ENCODE results near the gene CDKAL1. TPM values are rescaled to one million over a fixed set of nuclear protein-coding genes. Genes with fewer than 3 reads are reported as not detected.

CDKAL1 gene
- total RNA-seq, 8 experiments from 2014 or later = 16.1 to 25.2 (median 20.2) TPM

DNA sequence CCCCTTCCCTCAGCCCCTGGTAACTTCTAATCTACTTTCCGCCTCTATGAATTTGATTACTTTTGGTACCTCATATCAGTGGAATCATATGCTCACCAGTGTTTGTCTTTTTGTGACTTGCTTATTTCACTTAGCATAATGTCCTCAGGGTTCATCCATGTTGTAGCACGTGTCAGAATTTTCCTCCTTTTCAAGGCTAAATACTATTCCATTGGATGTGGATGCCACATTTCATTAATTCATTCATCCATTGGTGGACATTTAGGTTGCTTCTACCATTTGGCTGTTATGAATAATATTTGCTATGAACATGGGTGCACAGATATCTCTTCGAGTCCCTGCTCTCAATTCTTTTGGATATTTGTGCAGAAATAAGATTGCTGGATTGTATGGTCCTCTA, 670.7 kb downstream of the CDKAL1 start:
- ATAC-seq (replicated peaks in 6 of 8) = no peak
- H3K4me1 ChIP-seq (replicated peaks in 1 of 2) = peaks cover 23 to 29% of the 10 kb centered on the region in 2 donors
- 45 to 97% (median 80%) methylated on average over 2 to 3 of the region's 3 CpGs; no CpG with 5 or more reads in 1 of the 10 experiments for WGBS, 10 experiments
- in situ Hi-C loops (cut with MboI; ENCODE audit: low pct_unique_long_range_greater_than_20kb in 2 of 9, low sequenced_read_pairs in 9 of 9, unreplicated experiment in 9 of 9) = no loop called here
- H3K4me3 ChIP-seq = no peak overlapping the region
- H3K27ac ChIP-seq = no peak overlapping the region

DNA sequence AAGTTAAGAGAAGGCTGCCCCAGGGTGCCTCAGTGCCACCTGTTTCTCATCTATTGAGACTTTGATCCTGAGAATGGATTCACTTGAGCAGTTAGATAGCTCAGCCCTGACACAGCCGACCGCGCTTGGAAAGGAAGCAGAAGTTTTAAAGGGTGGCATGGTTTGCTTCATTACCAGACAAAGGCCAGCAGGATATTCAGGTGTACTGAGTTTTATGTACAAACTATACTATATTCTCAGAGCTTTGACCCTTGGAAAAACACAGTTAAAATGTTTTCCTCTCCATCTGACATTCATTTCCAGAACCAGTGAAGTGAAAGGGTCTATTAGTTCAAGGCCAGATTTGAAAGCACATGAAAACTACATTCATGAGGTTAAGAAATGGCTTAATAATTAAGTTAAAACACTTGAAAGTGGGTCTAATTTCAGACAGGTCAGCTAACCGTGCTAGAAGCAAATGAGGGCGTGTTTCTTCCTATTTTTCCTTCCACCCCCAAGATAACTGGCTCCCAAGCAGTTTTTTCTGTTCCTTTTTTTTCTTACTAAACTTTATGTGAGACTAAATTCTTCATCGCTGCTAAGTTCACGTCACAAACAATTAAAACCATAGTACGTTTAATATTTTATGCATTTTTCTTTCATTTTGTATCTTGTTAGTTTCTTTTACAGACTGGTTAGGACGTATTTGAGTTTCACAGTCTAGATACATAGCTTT, 674.0 kb downstream of the CDKAL1 start:
- Histone ChIP-seq H3K4me3 (no peak overlapping the region), H3K4me1 (replicated peaks in 1 of 2) (no peaks in the 10 kb centered on the region), H3K27ac (no peak overlapping the region)
- in situ Hi-C loops (cut with MboI; ENCODE audit: low pct_unique_long_range_greater_than_20kb in 2 of 9, low sequenced_read_pairs in 9 of 9, unreplicated experiment in 9 of 9) = no loop called here
- no peak for ATAC-seq (replicated peaks in 6 of 8)
- WGBS, 10 experiments = 69 to 94% (median 83%) methylated on average over 4 to 9 of the region's 9 CpGs

DNA sequence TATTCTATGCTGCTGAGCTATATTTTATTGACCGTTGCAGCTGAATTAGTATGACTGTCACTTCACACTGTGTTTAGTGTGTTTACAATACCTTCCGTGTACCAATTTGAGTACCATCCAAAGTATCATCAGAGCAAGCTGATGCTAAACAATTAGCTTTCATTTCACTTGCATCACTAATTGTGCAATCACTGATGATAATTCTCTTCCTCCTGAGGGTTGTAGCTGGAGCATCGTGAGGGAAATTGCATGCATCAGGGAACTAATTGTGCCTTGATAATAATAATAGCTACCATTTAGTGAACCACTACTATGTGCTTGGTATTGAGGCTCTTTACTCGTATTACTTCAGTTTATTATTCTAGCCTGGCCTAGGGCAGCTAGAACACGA, 674.5 kb downstream of the CDKAL1 start:
- no peak for ATAC-seq (replicated peaks in 6 of 8)
- Histone ChIP-seq H3K4me3 (no peak overlapping the region), H3K27ac (no peak overlapping the region), H3K4me1 (replicated peaks in 1 of 2) (no peaks in the 10 kb centered on the region)
- in situ Hi-C loops (cut with MboI; ENCODE audit: low pct_unique_long_range_greater_than_20kb in 2 of 9, low sequenced_read_pairs in 9 of 9, unreplicated experiment in 9 of 9) = no loop called here
- 37 to 100% (median 80%) methylated on average over 2 to 5 of the region's 5 CpGs; no CpG with 5 or more reads in 1 of the 10 experiments for WGBS, 10 experiments

DNA sequence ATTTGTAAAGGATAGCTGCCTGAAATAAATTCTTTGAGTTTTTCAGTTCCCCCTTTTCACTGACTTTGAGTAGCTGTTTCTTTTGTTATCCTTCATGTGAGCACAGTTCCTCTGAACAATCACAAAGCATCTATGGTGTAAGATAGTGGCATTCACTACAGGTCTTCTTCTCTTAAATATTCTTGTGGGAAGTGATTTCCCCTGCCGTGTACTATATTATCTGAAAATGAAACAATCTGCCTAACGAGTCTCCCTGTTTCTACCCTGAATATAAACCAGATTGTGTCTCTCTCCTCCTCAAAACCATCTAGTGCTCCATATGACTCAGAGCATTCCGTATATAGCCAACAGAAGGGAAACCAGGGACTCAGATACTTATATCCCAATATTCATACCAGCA, 679.2 kb downstream of the CDKAL1 start:
- H3K4me1 ChIP-seq (replicated peaks in 1 of 2) = no peaks in the 10 kb centered on the region
- no peak overlapping the region for H3K4me3 ChIP-seq
- WGBS, 10 experiments = 53 to 100% (median 89%) methylated on average over 1 to 3 of the region's 3 CpGs; no CpG with 5 or more reads in 2 of the 10 experiments
- H3K27ac ChIP-seq = no peak overlapping the region
- in situ Hi-C loops (cut with MboI; ENCODE audit: low pct_unique_long_range_greater_than_20kb in 2 of 9, low sequenced_read_pairs in 9 of 9, unreplicated experiment in 9 of 9) = no loop called here
- ATAC-seq (replicated peaks in 6 of 8) = no peak

DNA sequence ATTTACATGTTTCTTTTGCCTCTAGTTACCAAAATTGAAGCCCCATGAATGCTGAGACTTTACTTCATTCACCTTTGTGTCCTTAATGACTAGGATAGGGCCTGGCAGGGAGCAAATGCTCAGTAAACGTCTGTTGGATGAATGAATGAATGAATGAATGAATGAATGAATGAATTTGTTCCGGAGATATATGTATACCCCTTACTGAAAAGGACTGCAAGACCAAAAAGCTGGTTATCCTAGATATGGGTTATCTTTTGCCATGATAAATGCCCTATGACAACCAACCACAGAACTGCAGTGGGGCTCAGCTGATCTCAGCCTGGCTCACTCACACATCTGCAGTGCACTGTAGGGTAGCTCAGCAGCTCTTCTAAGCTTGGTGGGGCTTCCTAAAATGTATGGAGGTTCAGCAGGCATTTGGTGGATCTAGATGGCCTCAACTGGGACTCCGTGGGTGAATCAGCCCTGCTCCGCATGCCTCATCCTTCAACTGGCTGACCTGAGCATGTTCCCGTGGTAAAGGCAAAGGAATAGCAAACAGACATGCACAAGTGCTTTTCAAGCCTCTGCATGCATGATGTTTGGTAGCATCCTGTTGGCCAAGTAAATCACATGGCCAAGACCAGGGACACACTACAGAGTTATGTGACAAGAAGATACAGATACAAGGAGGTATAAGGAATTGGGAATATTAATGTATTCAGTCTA, 680.6 kb downstream of the CDKAL1 start:
- WGBS, 10 experiments = 80 to 100% (median 100%) methylated on average over 1 to 5 of the region's 5 CpGs; no CpG with 5 or more reads in 3 of the 10 experiments
- H3K4me3 ChIP-seq = no peak overlapping the region
- H3K4me1 ChIP-seq (replicated peaks in 1 of 2) = no peaks in the 10 kb centered on the region
- ATAC-seq (replicated peaks in 6 of 8) = no peak
- in situ Hi-C loops (cut with MboI; ENCODE audit: low pct_unique_long_range_greater_than_20kb in 2 of 9, low sequenced_read_pairs in 9 of 9, unreplicated experiment in 9 of 9) = no loop called here
- no peak overlapping the region for H3K27ac ChIP-seq

DNA sequence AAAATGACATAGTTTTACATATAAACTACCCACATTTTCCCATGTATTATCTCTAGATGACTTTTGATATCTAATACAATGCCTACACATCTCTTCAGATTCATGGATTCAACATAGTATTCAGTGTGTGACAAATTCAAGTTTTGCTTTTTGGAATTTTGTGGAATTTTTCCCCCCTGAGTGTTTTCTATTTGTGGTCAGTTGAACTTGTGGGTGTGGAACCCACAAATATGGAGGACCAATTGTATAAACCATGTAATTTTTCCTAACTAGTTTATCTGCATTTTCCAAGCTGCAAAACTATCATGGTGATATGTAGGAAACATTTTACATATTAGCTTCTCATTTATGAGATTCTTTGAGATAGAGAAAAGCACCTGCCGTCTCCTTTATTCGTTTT, 685.0 kb downstream of the CDKAL1 start:
- peaks cover 0 to 4% of the 10 kb centered on the region in 2 donors for H3K4me1 ChIP-seq (replicated peaks in 1 of 2)
- in situ Hi-C loops (cut with MboI; ENCODE audit: low pct_unique_long_range_greater_than_20kb in 2 of 9, low sequenced_read_pairs in 9 of 9, unreplicated experiment in 9 of 9) = no loop called here
- H3K27ac ChIP-seq = no peak overlapping the region
- no peak overlapping the region for H3K4me3 ChIP-seq
- WGBS, 10 experiments = 83 to 100% (median 95%) methylated on average over 1 to 2 of the region's 2 CpGs; no CpG with 5 or more reads in 1 of the 10 experiments
- no peak for ATAC-seq (replicated peaks in 6 of 8)

DNA sequence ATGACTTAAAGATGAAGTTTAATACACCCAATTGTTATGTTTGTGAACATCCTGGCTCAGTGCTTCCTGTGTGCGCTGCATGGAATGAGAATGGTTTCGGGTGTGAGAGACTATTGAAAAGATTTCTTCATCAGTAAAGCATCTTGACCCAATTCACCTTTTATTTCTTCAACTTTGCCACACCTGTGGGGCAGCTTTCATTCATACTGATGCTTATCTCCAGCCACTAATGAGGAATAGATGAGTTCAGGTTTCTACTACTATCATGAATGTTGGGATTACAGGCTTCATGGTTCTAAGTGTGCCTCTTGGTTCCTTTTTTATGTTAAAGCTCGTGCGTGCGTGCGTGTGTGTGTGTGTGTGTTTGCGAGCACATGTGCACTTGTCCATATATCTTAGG, 685.6 kb downstream of the CDKAL1 start:
- H3K4me1 ChIP-seq (replicated peaks in 1 of 2) = peaks cover 0 to 4% of the 10 kb centered on the region in 2 donors
- H3K27ac ChIP-seq = no peak overlapping the region
- in situ Hi-C loops (cut with MboI; ENCODE audit: low pct_unique_long_range_greater_than_20kb in 2 of 9, low sequenced_read_pairs in 9 of 9, unreplicated experiment in 9 of 9) = no loop called here
- H3K4me3 ChIP-seq = no peak overlapping the region
- WGBS, 10 experiments = 79 to 100% (median 95%) methylated on average over 1 to 7 of the region's 7 CpGs; no CpG with 5 or more reads in 1 of the 10 experiments
- ATAC-seq (replicated peaks in 6 of 8) = no peak

DNA sequence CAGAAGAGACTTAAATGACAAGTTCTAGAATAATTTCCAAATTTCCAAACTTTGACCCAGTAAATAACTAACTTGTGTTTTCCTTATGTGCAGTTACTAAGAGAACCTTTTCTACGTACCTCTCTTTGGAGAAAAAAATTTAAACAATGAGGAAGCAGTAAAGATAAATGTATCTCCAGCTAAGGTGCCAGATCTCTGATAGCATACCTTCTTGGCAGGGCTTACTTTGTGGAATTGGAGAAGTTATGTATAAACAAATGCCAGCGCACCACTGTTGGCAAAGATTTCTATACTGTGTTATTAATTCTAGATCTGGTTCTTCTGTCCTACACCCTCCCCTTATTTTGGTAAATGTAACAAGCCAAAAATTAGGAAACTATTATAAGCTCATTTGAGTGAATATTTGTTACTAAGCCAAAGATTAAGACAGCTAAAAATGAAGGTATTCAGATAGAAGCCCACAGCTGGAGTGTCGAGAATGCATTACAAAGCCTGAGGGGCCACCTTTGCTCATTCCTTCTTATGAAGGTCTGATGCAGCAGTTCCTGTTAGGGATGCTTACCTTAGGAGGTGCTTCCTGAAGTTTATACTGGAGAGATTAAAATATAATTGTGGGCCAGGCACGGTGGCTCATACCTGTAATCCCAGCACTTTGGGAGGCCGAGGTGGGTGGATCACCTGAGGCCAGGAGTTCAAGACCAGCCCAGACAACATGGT, 686.2 kb downstream of the CDKAL1 start:
- H3K4me3 ChIP-seq = no peak overlapping the region
- WGBS, 10 experiments = 80 to 100% (median 94%) methylated on average over 1 to 5 of the region's 5 CpGs; no CpG with 5 or more reads in 1 of the 10 experiments
- peaks cover 0 to 4% of the 10 kb centered on the region in 2 donors for H3K4me1 ChIP-seq (replicated peaks in 1 of 2)
- H3K27ac ChIP-seq = no peak overlapping the region
- ATAC-seq (replicated peaks in 6 of 8) = no peak
- in situ Hi-C loops (cut with MboI; ENCODE audit: low pct_unique_long_range_greater_than_20kb in 2 of 9, low sequenced_read_pairs in 9 of 9, unreplicated experiment in 9 of 9) = no loop called here

DNA sequence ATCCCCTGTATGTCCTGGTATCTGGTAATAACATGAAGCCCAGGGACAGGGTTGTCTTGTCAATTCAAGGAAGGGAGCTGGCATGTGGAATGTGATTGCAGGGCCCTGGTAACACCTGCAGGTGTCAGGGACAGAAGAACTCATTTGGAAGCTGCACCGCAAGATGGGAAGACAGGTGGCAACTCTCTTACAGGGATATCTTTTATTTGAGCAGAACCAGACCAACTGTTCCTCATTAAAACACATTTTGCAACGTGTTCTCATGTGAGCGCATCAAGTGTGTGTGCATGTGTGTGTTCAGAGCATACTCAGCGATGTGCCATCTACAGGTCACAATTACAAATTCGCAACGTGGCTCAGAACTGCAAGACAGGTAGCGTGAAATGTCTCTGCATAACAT, 688.4 kb downstream of the CDKAL1 start:
- in situ Hi-C loops (cut with MboI; ENCODE audit: low pct_unique_long_range_greater_than_20kb in 2 of 9, low sequenced_read_pairs in 9 of 9, unreplicated experiment in 9 of 9) = no loop called here
- H3K4me3 ChIP-seq = no peak overlapping the region
- 73 to 100% (median 84%) methylated on average over 1 to 7 of the region's 7 CpGs; no CpG with 5 or more reads in 3 of the 10 experiments for WGBS, 10 experiments
- H3K27ac ChIP-seq = no peak overlapping the region
- H3K4me1 ChIP-seq (replicated peaks in 1 of 2) = peaks cover 0 to 4% of the 10 kb centered on the region in 2 donors
- no peak for ATAC-seq (replicated peaks in 6 of 8)

DNA sequence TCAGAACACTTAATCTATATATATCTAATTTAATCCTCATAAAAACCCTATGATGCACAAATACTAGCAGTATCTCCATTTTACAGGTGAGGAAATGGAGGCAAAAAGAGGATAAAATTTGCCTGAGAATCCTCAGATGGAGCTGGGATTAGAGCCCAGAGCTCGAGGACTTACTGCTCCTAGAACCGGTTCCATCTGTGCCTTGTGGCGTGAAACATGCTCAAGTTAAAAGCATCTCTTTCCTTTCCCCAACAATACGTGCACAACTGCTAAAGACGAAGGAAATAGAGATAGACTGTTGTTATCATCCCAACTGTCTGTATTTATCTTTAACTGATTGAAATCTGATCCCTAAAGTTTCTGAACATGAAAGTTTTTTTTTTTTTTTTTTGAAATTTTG, 691.7 kb downstream of the CDKAL1 start:
- in situ Hi-C loops (cut with MboI; ENCODE audit: low pct_unique_long_range_greater_than_20kb in 2 of 9, low sequenced_read_pairs in 9 of 9, unreplicated experiment in 9 of 9) = no loop called here
- 86 to 100% (median 95%) methylated on average over 1 to 5 of the region's 5 CpGs for WGBS, 10 experiments
- H3K27ac ChIP-seq = no peak overlapping the region
- peaks cover 0 to 9% of the 10 kb centered on the region in 2 donors for H3K4me1 ChIP-seq (replicated peaks in 1 of 2)
- no peak for ATAC-seq (replicated peaks in 6 of 8)
- H3K4me3 ChIP-seq = no peak overlapping the region

DNA sequence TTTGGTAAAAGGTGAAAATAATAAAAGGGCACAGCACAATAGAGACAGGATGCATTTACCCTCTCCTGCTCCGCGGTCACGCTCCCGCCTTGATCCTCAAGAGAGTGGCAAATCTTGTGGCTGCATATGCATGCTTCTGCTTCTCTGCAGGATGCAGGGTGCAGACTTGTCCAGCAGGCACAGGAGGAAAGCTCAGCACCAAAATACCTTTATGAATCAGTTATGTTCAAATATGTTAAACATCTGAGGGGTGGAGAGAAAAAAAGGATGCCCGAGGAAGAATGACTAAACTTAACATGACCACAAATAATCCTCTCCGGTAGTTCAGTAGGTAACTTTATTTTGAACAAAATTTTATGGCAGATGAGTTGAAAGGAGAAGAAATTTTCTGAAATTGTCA, 693.2 kb downstream of the CDKAL1 start:
- in situ Hi-C loops (cut with MboI; ENCODE audit: low pct_unique_long_range_greater_than_20kb in 2 of 9, low sequenced_read_pairs in 9 of 9, unreplicated experiment in 9 of 9) = no loop called here

DNA sequence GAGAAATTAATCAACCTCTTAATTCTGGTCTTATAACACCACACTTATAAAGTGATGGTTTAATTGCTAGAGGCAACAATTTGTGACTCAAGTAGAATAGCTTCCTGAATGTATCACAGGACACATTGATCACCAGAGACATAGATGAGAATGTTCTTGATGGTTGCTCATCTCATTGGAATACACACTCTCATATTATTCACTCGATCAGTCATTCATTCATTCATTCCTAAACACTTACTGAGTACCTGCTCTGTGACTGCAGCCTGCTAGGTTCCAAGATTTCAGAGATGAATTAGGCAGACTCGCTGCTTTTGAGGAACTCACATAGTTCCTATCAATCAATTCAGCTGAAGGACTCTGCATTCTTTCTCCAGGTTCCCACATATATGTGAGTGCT, 694.2 kb downstream of the CDKAL1 start:
- no peak overlapping the region for H3K27ac ChIP-seq
- no peak overlapping the region for H3K4me3 ChIP-seq
- ATAC-seq (replicated peaks in 6 of 8) = no peak
- WGBS, 10 experiments = 0 to 94% (median 49%) methylated on average over 1 to 2 of the region's 2 CpGs; no CpG with 5 or more reads in 2 of the 10 experiments
- in situ Hi-C loops (cut with MboI; ENCODE audit: low pct_unique_long_range_greater_than_20kb in 2 of 9, low sequenced_read_pairs in 9 of 9, unreplicated experiment in 9 of 9) = no loop called here
- H3K4me1 ChIP-seq (replicated peaks in 1 of 2) = peaks cover 0 to 5% of the 10 kb centered on the region in 2 donors

More for the DNA sequence above, 693.2 kb downstream of the CDKAL1 start:
- WGBS, 10 experiments = 10 to 100% (median 89%) methylated on average over 2 to 6 of the region's 6 CpGs; no CpG with 5 or more reads in 1 of the 10 experiments
- ATAC-seq (replicated peaks in 6 of 8) = peak in 2 of 8 experiments; percentile 61 to 92
- no peak overlapping the region for H3K4me3 ChIP-seq
- peaks cover 0 to 5% of the 10 kb centered on the region in 2 donors for H3K4me1 ChIP-seq (replicated peaks in 1 of 2)
- no peak overlapping the region for H3K27ac ChIP-seq

DNA sequence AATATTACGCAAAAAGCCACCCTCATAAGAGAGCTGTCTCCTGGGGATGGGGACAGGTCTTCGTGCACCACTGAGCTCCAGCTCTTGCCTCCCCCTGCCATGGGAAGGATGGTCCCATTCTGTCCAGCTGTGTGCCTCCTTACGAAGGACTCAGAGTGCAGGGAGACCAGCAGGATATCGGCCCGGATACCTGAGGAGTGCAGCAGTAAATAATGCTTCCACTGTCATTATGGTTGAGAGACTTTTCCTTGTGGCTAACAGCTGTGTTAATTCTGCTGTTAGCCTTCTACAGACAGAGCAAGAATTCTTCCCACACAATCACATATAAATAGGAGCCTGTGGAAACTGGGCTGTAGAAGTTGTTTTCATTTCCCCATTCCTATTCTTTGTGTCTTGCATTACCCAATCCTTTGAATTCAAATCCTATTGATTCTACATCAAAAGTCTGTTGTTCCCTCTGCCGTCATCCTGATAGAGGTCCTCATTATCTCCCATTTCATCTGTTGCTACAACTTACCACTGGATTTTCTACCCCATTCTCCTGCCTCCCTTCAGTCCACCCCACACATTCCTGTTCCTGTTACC, 694.7 kb downstream of the CDKAL1 start:
- Histone ChIP-seq H3K4me3 (no peak overlapping the region), H3K4me1 (replicated peaks in 1 of 2) (peaks cover 0 to 5% of the 10 kb centered on the region in 2 donors), H3K27ac (no peak overlapping the region)
- in situ Hi-C loops (cut with MboI; ENCODE audit: low pct_unique_long_range_greater_than_20kb in 2 of 9, low sequenced_read_pairs in 9 of 9, unreplicated experiment in 9 of 9) = no loop called here
- peak in 1 of 8 experiments; percentile 32 for ATAC-seq (replicated peaks in 6 of 8)
- WGBS, 10 experiments = 73 to 100% (median 83%) methylated on average over 1 to 5 of the region's 6 CpGs; no CpG with 5 or more reads in 4 of the 10 experiments

Measured in motor neuron (in vitro differentiated cells).